Measurements from ENCODE around the gene SLC28A1.

Gene SLC28A1

GRCh38 chr15:84886211-84886983, 1.9 kb downstream of the SLC28A1 start:
- no peak for DNase-seq (ENCODE audit: low read depth)

- DNase-seq (ENCODE audit: low read depth): no peak
Observed at GRCh38 chr15:84886984-84887299, 2.5 kb downstream of the SLC28A1 start.

- no peak for DNase-seq (ENCODE audit: low read depth)
Observed at GRCh38 chr15:84887938-84888337, 3.5 kb downstream of the SLC28A1 start.

GRCh38 chr15:84888639-84889038, 4.2 kb downstream of the SLC28A1 start:
- DNase-seq (ENCODE audit: low read depth): no peak

- DNase-seq (ENCODE audit: low read depth): no peak
Observed at GRCh38 chr15:84889313-84889990, 5.0 kb downstream of the SLC28A1 start.

- no peak for DNase-seq (ENCODE audit: low read depth)
Observed at GRCh38 chr15:84889991-84890669, 5.7 kb downstream of the SLC28A1 start.

- DNase-seq (ENCODE audit: low read depth): no peak
Observed at GRCh38 chr15:84890670-84891162, 6.3 kb downstream of the SLC28A1 start.

- DNase-seq (ENCODE audit: low read depth): no peak
Observed at GRCh38 chr15:84891339-84891738, 6.9 kb downstream of the SLC28A1 start.

GRCh38 chr15:84892786-84893307, 8.4 kb downstream of the SLC28A1 start:
- DNase-seq (ENCODE audit: low read depth): no peak

GRCh38 chr15:84893607-84894006, 9.1 kb downstream of the SLC28A1 start:
- no peak for DNase-seq (ENCODE audit: low read depth)

GRCh38 chr15:84894736-84895425, 10.4 kb downstream of the SLC28A1 start:
- no peak for DNase-seq (ENCODE audit: low read depth)

- no peak for DNase-seq (ENCODE audit: low read depth)
Observed at GRCh38 chr15:84898761-84899160, 14.3 kb downstream of the SLC28A1 start.

- no peak for DNase-seq (ENCODE audit: low read depth)
Observed at GRCh38 chr15:84899750-84900149, 15.3 kb downstream of the SLC28A1 start.

- DNase-seq (ENCODE audit: low read depth): no peak
Observed at GRCh38 chr15:84901540-84901939, 17.1 kb downstream of the SLC28A1 start.

GRCh38 chr15:84903751-84904150, 19.3 kb downstream of the SLC28A1 start:
- DNase-seq (ENCODE audit: low read depth): no peak

GRCh38 chr15:84904419-84904818, 20.0 kb downstream of the SLC28A1 start:
- no peak for DNase-seq (ENCODE audit: low read depth)

GRCh38 chr15:84905016-84905916, 20.8 kb downstream of the SLC28A1 start:
- DNase-seq (ENCODE audit: low read depth): no peak

- DNase-seq (ENCODE audit: low read depth): no peak
Observed at GRCh38 chr15:84907731-84908130, 23.3 kb downstream of the SLC28A1 start.

- DNase-seq (ENCODE audit: low read depth): no peak
Observed at GRCh38 chr15:84908564-84908963, 24.1 kb downstream of the SLC28A1 start.

GRCh38 chr15:84909029-84909428, 24.6 kb downstream of the SLC28A1 start:
- no peak for DNase-seq (ENCODE audit: low read depth)

- DNase-seq (ENCODE audit: low read depth): no peak
Observed at GRCh38 chr15:84909782-84910181, 25.3 kb downstream of the SLC28A1 start.
